Lung (tissue), 12 donors: Measurements from ENCODE around the gene TMEM92. TPM values are rescaled to one million over a fixed set of nuclear protein-coding genes. Genes with fewer than 3 reads are reported as not detected.
"Not testable (repeated sequence)": the region's sequence is repeated elsewhere in the genome, so short reads cannot be mapped to it uniquely, and the experiment has no call there.

Source experiments
- ATAC-seq: fragments of 200-7000 bp; cut with Tn5 transposase; one replicate; pipeline ENCODE4 v1.9.1; 2020; ENCODE audit warnings: moderate number of reproducible peaks; ENCODE audit not compliant: insufficient read depth, low FRiP score
- DNase-seq, 3 donors: peaks; one replicate each; pipeline ENCODE4 v3.0.0-alpha.2; 2013 to 2017
- H3K27ac ChIP-seq, 2 donors: one replicate each; pipeline ENCODE4 v1.5.1; 2013; ENCODE audit warnings: mild to moderate bottlenecking in 2 of 2, moderate library complexity in 2 of 2, control low read depth in 1 of 2, inconsistent platforms in 1 of 2, low read depth in 1 of 2, low read length in 1 of 2
- H3K27me3 ChIP-seq, 3 donors: one replicate each; pipeline ENCODE4 v1.5.1; 2013; ENCODE audit warnings: low read length in 2 of 3; ENCODE audit not compliant: control insufficient read depth in 3 of 3, insufficient read depth in 3 of 3
- H3K36me3 ChIP-seq, 4 donors: one replicate each; pipeline ENCODE4 v1.5.1; 2013; ENCODE audit warnings: low read length in 4 of 4, mild to moderate bottlenecking in 1 of 4, moderate library complexity in 1 of 4; ENCODE audit not compliant: control insufficient read depth in 4 of 4, insufficient read depth in 4 of 4
- H3K4me1 ChIP-seq, 5 donors: one replicate each; pipeline ENCODE4 v1.5.1; 2013; ENCODE audit warnings: low read length in 5 of 5, mild to moderate bottlenecking in 2 of 5, moderate library complexity in 1 of 5; ENCODE audit not compliant: control insufficient read depth in 5 of 5, insufficient read depth in 5 of 5
- H3K4me3 ChIP-seq: one replicate; pipeline ENCODE4 v1.5.1; 2013; ENCODE audit warnings: mild to moderate bottlenecking, control low read depth, moderate library complexity
- H3K9ac ChIP-seq, 2 donors: one replicate each; pipeline ENCODE4 v1.5.1; 2013; ENCODE audit warnings: low read length in 2 of 2, control low read depth in 1 of 2; ENCODE audit not compliant: insufficient read depth in 1 of 2
- H3K9me3 ChIP-seq, 4 donors: one replicate each; pipeline ENCODE4 v1.5.1; 2013; ENCODE audit warnings: low read length in 3 of 4, mild to moderate bottlenecking in 1 of 4, moderate library complexity in 1 of 4; ENCODE audit not compliant: control insufficient read depth in 4 of 4, insufficient read depth in 3 of 4
- WGBS, 2 donors: extraction: QIAGEN DNeasy Blood & Tissue Kit; methylation state at CpG; one replicate each; pipeline ENCODE4 v1.1.7; 2013; 5-methylcytosine and 5-hydroxymethylcytosine counted together
- polyA plus RNA-seq, 2 donors: library from polyadenylated mRNA; stranded (reverse); fragments of 200-250 nt; gene quantifications; one replicate each; pipeline ENCODE4 v1.2.1, GENCODE V29; 2013
- total RNA-seq, 2 donors: library from RNA; depleted of rRNA in 1 of 2; stranded (reverse); fragments of >200 nt in 1 of 2; gene quantifications; one replicate each; pipeline ENCODE4 v1.2.1, GENCODE V29; 2014 to 2021
- TF ChIP-seq, protein P1 (sequence below): IDR thresholded peaks from 2 replicates; pipeline ENCODE4 v1.5.1; 2012; ENCODE audit warnings: mild to moderate bottlenecking; ENCODE audit errors: control extremely low read depth, extremely low read depth
- donor health status: control.
- donor health status: control.
- donor health status: Bipolar disorder and iron deficiency.
- donor health status: healthy.
- donor health status: DM: yes; HTN: yes; CAD: no.

Gene TMEM92
- total and polyA plus RNA-seq, 4 donors = 0.63 to 8.0 (median 5.9) TPM

DNA sequence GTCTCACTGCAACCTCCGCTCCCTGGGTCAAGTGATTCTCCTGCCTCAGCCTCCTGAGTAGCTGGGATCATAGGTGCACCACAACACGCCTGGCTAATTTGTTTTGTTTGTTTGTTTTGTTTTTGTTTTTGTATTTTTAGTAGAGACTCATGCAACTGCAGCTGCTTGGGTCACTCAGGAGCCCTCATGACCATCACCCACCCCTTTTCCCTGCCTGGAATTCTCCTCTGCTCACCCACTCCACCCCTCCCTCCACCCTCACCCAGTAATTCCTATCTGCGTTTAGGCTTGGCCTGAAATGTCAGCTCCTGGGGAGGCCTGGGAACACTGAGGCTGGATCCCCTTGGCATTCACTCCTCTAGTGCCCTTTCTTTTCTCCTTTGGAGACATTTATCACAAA lies 25.5 kb downstream of the TMEM92 start:
- WGBS, 2 donors = 77 to 85% methylated on average over 3 of the region's 3 CpGs
- no peak overlapping the region for H3K9ac ChIP-seq
- TF ChIP-seq, protein P1, sequence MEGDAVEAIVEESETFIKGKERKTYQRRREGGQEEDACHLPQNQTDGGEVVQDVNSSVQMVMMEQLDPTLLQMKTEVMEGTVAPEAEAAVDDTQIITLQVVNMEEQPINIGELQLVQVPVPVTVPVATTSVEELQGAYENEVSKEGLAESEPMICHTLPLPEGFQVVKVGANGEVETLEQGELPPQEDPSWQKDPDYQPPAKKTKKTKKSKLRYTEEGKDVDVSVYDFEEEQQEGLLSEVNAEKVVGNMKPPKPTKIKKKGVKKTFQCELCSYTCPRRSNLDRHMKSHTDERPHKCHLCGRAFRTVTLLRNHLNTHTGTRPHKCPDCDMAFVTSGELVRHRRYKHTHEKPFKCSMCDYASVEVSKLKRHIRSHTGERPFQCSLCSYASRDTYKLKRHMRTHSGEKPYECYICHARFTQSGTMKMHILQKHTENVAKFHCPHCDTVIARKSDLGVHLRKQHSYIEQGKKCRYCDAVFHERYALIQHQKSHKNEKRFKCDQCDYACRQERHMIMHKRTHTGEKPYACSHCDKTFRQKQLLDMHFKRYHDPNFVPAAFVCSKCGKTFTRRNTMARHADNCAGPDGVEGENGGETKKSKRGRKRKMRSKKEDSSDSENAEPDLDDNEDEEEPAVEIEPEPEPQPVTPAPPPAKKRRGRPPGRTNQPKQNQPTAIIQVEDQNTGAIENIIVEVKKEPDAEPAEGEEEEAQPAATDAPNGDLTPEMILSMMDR = no peak
- no peak for ATAC-seq
- no peaks in the 10 kb centered on the region for H3K36me3 ChIP-seq
- DNase-seq = no peak
- H3K4me1 ChIP-seq = peaks cover 0 to 5% (median 0%) of the 10 kb centered on the region in 5 donors
- no peak overlapping the region for H3K27ac ChIP-seq
- H3K27me3 ChIP-seq = no peaks in the 10 kb centered on the region
- H3K4me3 ChIP-seq = no peak overlapping the region
- no peaks in the 10 kb centered on the region for H3K9me3 ChIP-seq

DNA sequence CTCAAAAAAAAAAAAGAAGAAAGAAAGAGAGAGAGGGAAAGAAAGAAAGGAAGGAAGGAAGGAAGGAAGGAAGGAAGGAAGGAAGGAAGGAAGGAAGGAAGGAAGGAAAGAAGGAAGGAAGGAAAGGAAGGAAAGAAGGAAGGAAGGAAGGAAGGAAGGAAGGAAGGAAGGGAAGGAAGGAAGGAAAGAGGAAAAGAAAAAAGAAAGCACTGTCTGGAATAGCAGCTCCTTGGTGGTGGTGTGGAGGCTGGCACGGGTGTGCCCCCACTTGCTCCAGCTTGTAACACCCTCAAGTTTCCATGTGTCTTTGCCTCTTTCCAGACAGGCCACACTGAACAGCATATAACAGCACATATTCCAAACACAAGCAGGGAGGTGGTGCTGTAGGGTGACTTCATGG lies 26.6 kb downstream of the TMEM92 start:
- not testable (repeated sequence) for H3K4me3 ChIP-seq, H3K36me3 ChIP-seq, ATAC-seq, H3K27me3 ChIP-seq, H3K9me3 ChIP-seq, DNase-seq, H3K9ac ChIP-seq, H3K27ac ChIP-seq
- WGBS, 2 donors = 65 to 80% methylated on average over 1 of the region's 1 CpG
- peaks cover 0 to 11% (median 2%) of the 10 kb centered on the region in 5 donors for H3K4me1 ChIP-seq

DNA sequence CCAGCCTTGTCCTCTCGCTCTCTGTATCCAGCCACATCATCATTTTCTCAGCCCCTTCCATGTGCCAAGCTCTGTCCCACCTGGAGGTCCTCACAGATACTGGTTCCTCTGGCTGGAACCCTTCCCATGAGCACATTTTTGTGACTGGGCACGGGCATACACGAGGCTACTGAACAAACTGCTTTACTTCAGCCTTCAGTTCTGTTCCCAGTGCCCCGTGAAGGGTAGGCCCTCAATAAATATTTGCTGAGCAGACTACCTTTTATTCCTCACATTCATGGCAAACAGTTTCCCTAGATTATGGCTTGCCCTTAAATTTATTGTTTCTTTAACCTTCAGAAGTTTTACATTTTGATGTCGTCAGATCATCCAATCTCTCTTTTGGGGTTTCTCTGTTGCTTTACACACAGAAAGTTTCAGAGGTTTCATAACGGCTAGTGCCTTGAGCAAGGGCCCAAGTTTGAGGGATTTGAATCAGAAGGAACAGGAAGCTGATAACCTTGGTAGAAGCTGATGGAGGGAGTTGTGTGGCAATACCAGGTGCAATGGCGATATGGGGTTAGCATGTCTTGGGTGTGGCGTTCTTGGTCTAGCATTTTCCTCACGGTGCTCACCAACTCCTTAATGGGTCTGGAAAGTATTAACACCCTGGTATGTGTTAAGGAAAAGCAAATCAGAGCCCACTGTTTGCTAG lies 27.8 kb downstream of the TMEM92 start:
- Histone ChIP-seq H3K27ac (no peak overlapping the region), H3K36me3 (no peaks in the 10 kb centered on the region), H3K9ac (no peak overlapping the region), H3K4me3 (no peak overlapping the region), H3K27me3 (no peaks in the 10 kb centered on the region), H3K9me3 (no peaks in the 10 kb centered on the region), H3K4me1 (peaks cover 0 to 11% (median 2%) of the 10 kb centered on the region in 5 donors)
- ATAC-seq (no peak), DNase-seq (no peak)
- TF ChIP-seq, protein P1 = no peak
- WGBS, 2 donors = 54 to 65% methylated on average over 9 of the region's 9 CpGs

DNA sequence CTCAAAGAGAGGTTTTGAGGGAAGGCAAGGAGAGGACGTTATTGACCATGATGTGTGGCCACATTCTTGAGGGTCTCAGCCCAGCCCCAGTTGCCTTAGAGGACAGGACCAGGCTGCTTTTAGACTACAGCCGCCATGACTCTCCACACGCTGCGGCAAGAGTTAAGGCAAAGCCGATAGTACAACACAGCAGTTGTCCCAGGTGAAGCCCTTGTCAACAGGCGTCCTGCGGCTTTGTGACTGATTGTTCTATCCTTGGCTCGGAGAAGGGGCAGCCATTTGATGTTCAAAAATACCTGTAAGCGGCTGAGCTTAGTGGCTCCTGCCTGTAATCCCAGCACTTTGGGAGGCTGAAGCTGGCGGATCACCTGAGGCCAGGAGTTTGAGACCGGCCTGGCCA lies 28.8 kb downstream of the TMEM92 start:
- H3K36me3 ChIP-seq = no peaks in the 10 kb centered on the region
- no peak for DNase-seq
- 95 to 97% methylated on average over 11 of the region's 11 CpGs for WGBS, 2 donors
- no peak overlapping the region for H3K9ac ChIP-seq
- H3K9me3 ChIP-seq = no peaks in the 10 kb centered on the region
- H3K4me1 ChIP-seq = peaks cover 0 to 11% (median 2%) of the 10 kb centered on the region in 5 donors
- H3K27me3 ChIP-seq = no peaks in the 10 kb centered on the region
- no peak for ATAC-seq
- TF ChIP-seq, protein P1 = no peak
- no peak overlapping the region for H3K27ac ChIP-seq
- H3K4me3 ChIP-seq = no peak overlapping the region
